GM19467 (cell line): ENCODE results near the gene KRTAP19-8.

Source experiments
- ATAC-seq: cut with Tn5 transposase; IDR thresholded peaks from one replicate; pipeline ENCODE4 v1.9.1; 2021; ENCODE audit warnings: mild to moderate bottlenecking, moderate library complexity; ENCODE audit not compliant: unreplicated experiment

KRTAP19-8 gene

GRCh38 chr21:31012133-31013089 is 25.9 kb downstream of the KRTAP19-8 start:
- no peak for ATAC-seq

GRCh38 chr21:31011412-31011811 is 26.9 kb downstream of the KRTAP19-8 start:
- ATAC-seq, result no peak

- no peak for ATAC-seq
These were observed 29.9 kb downstream of the KRTAP19-8 start for GRCh38 chr21:31008355-31008754.

GRCh38 chr21:31005019-31005418 is 33.3 kb downstream of the KRTAP19-8 start:
- no peak for ATAC-seq

GRCh38 chr21:31003471-31003870 is 34.8 kb downstream of the KRTAP19-8 start:
- ATAC-seq, result no peak

GRCh38 chr21:30997541-30997940 is 40.7 kb downstream of the KRTAP19-8 start:
- ATAC-seq, result no peak

- ATAC-seq, result no peak
These were observed 41.5 kb downstream of the KRTAP19-8 start for GRCh38 chr21:30996728-30997127.

- no peak for ATAC-seq
These were observed 43.3 kb downstream of the KRTAP19-8 start for GRCh38 chr21:30994932-30995331.

GRCh38 chr21:30990514-30991262 is 47.6 kb downstream of the KRTAP19-8 start:
- ATAC-seq, result no peak

GRCh38 chr21:30988706-30989105 is 49.6 kb downstream of the KRTAP19-8 start:
- ATAC-seq, result no peak
